Activated CD8-positive, alpha-beta memory T cell treated with anti-CD3 and anti-CD28 coated beads, Interleukin-2, amount 50 U/mL, for 48 hours (primary cell): ENCODE data around the gene HAAO.

Experiments
- DNase-seq: peaks from one replicate; pipeline ENCODE4 v3.0.0-alpha.2; 2020

HAAO gene

GRCh38 chr2:42767080-42767898 is 25.1 kb downstream of the HAAO start:
- no peak for DNase-seq

- no peak for DNase-seq
Measured at GRCh38 chr2:42765686-42766085, 26.7 kb downstream of the HAAO start.

- no peak for DNase-seq
Measured at GRCh38 chr2:42764901-42765300, 27.5 kb downstream of the HAAO start.

GRCh38 chr2:42764096-42764495 is 28.3 kb downstream of the HAAO start, which contains the start of gene OXER1:
Gene OXER1 (minus strand): TSS chr2:42764135. CDS start chr2:42764062, 73 bp downstream.
- DNase-seq, result no peak

GRCh38 chr2:42762823-42763804 is 29.3 kb downstream of the HAAO start:
- no peak for DNase-seq

GRCh38 chr2:42762155-42762554 is 30.2 kb downstream of the HAAO start:
- no peak for DNase-seq

- DNase-seq, result no peak
Measured at GRCh38 chr2:42761554-42761953, 30.8 kb downstream of the HAAO start.

- no peak for DNase-seq
Measured at GRCh38 chr2:42758751-42759150, 33.6 kb downstream of the HAAO start.

GRCh38 chr2:42757981-42758740 is 34.2 kb downstream of the HAAO start:
- DNase-seq, result no peak

- DNase-seq, result no peak
Measured at GRCh38 chr2:42756966-42757513, 35.3 kb downstream of the HAAO start.

- DNase-seq, result no peak
Measured at GRCh38 chr2:42756150-42756775, 36.1 kb downstream of the HAAO start.

GRCh38 chr2:42755191-42755880 is 37.0 kb downstream of the HAAO start:
- no peak for DNase-seq

GRCh38 chr2:42754776-42755140 is 37.6 kb downstream of the HAAO start:
- no peak for DNase-seq

GRCh38 chr2:42754021-42754775 is 38.2 kb downstream of the HAAO start:
- no peak for DNase-seq

GRCh38 chr2:42752816-42753813 is 39.3 kb downstream of the HAAO start:
- DNase-seq, result no peak

- no peak for DNase-seq
Measured at GRCh38 chr2:42752314-42752713, 40.1 kb downstream of the HAAO start.

GRCh38 chr2:42748840-42749239 is 43.5 kb downstream of the HAAO start:
- DNase-seq, result no peak

GRCh38 chr2:42747422-42747821 is 45.0 kb downstream of the HAAO start:
- DNase-seq, result no peak

GRCh38 chr2:42744545-42745082 is 47.8 kb downstream of the HAAO start:
- DNase-seq, result no peak
